Dermis blood vessel endothelial cell (primary cell): ENCODE results near the gene PIERCE2. TPM values are rescaled to one million over a fixed set of nuclear protein-coding genes. Genes with fewer than 3 reads are reported as not detected.
"Not testable (repeated sequence)": the region's sequence is repeated elsewhere in the genome, so short reads cannot be mapped to it uniquely, and the experiment has no call there.

Source experiments
- DNase-seq: peaks from one replicate; pipeline ENCODE4 v3.0.0; 2010
- total RNA-seq: library from RNA; depleted of rRNA; stranded (reverse); fragments of >200 nt; gene quantifications from 2 replicates; pipeline ENCODE4 v1.2.3, GENCODE V29; 2014

The PIERCE2 gene
- total RNA-seq, 1 donor from 2014 or later, result 0.85 TPM

- peak; percentile 84 for DNase-seq
Observed at GRCh38 chr15:55434989-55435825, 26.9 kb downstream of the PIERCE2 start.

- not testable (repeated sequence) for DNase-seq
Observed at GRCh38 chr15:55443141-55443540, 34.8 kb downstream of the PIERCE2 start.

GRCh38 chr15:55445936-55446335 is 37.6 kb downstream of the PIERCE2 start:
- not testable (repeated sequence) for DNase-seq

- DNase-seq, result not testable (repeated sequence)
Observed at GRCh38 chr15:55446379-55447029, 38.2 kb downstream of the PIERCE2 start.

GRCh38 chr15:55447030-55447394 is 38.7 kb downstream of the PIERCE2 start:
- not testable (repeated sequence) for DNase-seq

DNA sequence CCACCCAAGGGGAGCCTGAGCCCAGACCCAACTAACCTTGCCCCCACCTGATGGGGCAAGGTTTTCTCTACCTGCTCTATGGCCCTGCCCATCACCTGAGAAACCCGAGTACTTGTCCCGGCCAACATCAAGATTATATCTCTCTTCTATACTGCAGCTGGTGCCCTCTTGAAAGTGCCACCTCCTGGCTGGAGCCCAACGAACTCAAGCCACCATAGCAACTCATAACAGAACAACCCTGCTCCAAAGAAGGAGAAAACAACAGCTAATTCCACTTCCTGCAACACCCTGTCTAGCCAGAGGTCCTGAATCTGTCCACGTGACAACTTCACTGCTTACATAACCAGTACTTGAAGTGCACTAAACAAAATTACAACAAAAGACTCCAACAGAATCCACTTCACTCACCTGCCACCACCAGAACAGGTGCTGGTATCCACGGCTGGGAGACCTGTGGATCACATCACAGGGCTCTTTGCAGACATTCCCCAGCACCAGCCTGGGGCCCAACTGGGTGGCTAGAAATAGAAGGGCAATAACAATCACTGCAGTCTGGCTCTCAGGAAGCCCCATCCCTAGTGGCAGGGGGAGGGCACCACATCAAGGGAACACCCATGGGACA is 49.2 kb downstream of the PIERCE2 start:
- no peak for DNase-seq

DNA sequence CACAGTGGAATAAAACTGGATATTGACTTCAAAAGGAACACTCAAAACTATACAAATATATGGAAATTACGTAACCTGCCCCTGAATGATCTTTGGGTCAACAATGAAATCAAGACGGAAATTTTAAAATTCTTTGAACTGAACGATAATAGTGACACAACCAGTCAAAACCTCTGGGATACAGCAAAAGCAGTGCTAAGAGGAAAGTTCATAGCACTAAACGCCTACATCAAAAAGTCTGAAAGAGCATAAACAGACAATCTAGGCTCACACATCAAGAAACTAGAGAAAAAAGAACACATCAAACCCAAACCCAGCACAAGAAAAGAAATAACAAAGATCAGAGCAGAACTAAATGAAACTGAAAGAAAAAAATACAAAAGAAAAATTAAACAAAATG is 53.2 kb downstream of the PIERCE2 start:
- DNase-seq, result no peak

DNA sequence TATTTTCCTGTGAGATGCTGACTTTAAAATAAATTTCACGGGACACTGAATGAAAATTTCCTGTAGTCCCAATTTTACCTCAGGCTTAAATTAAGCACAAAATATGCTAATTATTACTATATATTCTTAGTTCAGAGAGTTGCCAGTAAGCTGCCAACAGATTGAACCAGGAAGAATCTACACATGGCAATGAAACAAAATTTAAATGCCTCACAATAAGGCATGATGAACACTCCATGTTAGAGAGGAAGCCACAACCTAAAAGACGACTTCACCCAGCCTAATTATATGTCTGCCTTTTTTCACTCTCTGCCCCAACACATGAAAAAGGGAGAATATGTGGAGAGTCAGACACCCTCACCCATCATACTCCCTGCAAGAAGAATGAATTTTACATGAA is 60.0 kb downstream of the PIERCE2 start:
- no peak for DNase-seq

Other genes starting within 250 kb of the PIERCE2 start
- gene RSL24D1, start 211.6 kb upstream of the PIERCE2 start, total RNA-seq, result 63.1 and 63.5 TPM in 2 replicates
- gene RAB27A, start 118.7 kb upstream of the PIERCE2 start, total RNA-seq, result 12.3 and 27.4 TPM in 2 replicates
- 7.3 and 13.3 TPM in 2 replicates for gene PIGBOS1, start 89.4 kb upstream of the PIERCE2 start, total RNA-seq
- 12.6 and 15.4 TPM in 2 replicates for gene PIGB, start 89.3 kb upstream of the PIERCE2 start, total RNA-seq
- gene CCPG1, start 136 bp upstream of the PIERCE2 start, total RNA-seq, result 70.5 and 84.7 TPM in 2 replicates
- gene DNAAF4, start 99.7 kb downstream of the PIERCE2 start, total RNA-seq, result 0.51 and 1.6 TPM in 2 replicates
- 0.19 and 0.51 TPM in 2 replicates for gene PYGO1, start 179.8 kb downstream of the PIERCE2 start, total RNA-seq